K562 (cell line): ENCODE measurements around the gene TMEM209. TPM values are rescaled to one million over a fixed set of nuclear protein-coding genes. Genes with fewer than 3 reads are reported as not detected.

Experiments
- E2F6 ChIP-seq, 2 experiments: IDR thresholded peaks; 2 replicates each; pipeline ENCODE4 v1.6.1; 2011; ENCODE audit warnings: borderline replicate concordance in 1 of 2, control low read depth in 1 of 2, low read depth in 1 of 2, low read length in 1 of 2, mild to moderate bottlenecking in 1 of 2, mixed read lengths in 1 of 2, moderate library complexity in 1 of 2; ENCODE audit not compliant: insufficient read depth in 1 of 2, insufficient read length in 1 of 2, poor library complexity in 1 of 2, severe bottlenecking in 1 of 2; ENCODE audit errors: extremely low read depth in 1 of 2
- MGA ChIP-seq: fragments of 450-650 bp; IDR thresholded peaks from 2 replicates; pipeline ENCODE4 v1.6.1; 2016; ENCODE audit warnings: mild to moderate bottlenecking, moderate library complexity
- polyA plus RNA-seq, 8 experiments: library from polyadenylated mRNA; depleted of rRNA in 4 of 8; stranded (reverse) in 5 of 8; unstranded in 3 of 8; fragments of >200 nt; fragmentation: Nextera tagmentation in 2 of 8; fragmentation: Illumina TruSeq in 1 of 8; extraction: Ambion mirVana in 2 of 8; extraction: Trizol in 1 of 8; gene quantifications; 2 replicates each; pipeline versions ENCODE4 v1.2.1 to v1.2.3, GENCODE V29; 2011 to 2014; ENCODE audit warnings: inconsistent platforms in 1 of 8, missing spikeins in 1 of 8
- total RNA-seq, 7 experiments: library from RNA; depleted of rRNA in 6 of 7; stranded (reverse); fragments of >200 nt in 6 of 7; fragmentation: Illumina TruSeq in 2 of 7; extraction: Trizol in 2 of 7; gene quantifications; 2 replicates each; pipeline versions ENCODE4 v1.2.1 to v1.2.3, GENCODE V29; 2011 to 2021; ENCODE audit warnings: low replicate concordance in 1 of 7

The TMEM209 gene
- total and polyA plus RNA-seq, 9 of the 15 experiments (the other 6 are each of a cell fraction or from before 2014, with no cell fraction given): 36.8 to 116 (median 76.6) TPM

- TF ChIP-seq MGA: peak; percentile 66
- peak; percentile 46 to 49 for TF ChIP-seq E2F6 (IDR thresholded peaks at IDR 0.05; ENCODE audit: borderline replicate concordance in 1 of 2, extremely low read depth in 1 of 2, insufficient read depth in 1 of 2, insufficient read length in 1 of 2, low read depth in 1 of 2, low read length in 1 of 2, poor library complexity in 1 of 2, severe bottlenecking in 1 of 2)
These were observed 47.5 kb downstream of the TMEM209 start (continued) for GRCh38 chr7:130157700-130158099.
